ENCODE measurements around the gene CER1. TPM values are rescaled to one million over a fixed set of nuclear protein-coding genes. Genes with fewer than 3 reads are reported as not detected.

Gene CER1
- total and polyA plus RNA-seq, 12 donors = 0.30 to 0.35 TPM; not detected in 10

- H3K4me3 ChIP-seq = no peak overlapping the region
- H3K36me3 ChIP-seq = no peaks in the 10 kb centered on the region
- ATAC-seq = no peak
- WGBS, 2 donors = 80 to 88% methylated on average over 6 of the region's 6 CpGs
- H3K9me3 ChIP-seq = no peaks in the 10 kb centered on the region
- no peak for TF ChIP-seq CTCF (IDR thresholded peaks at IDR 0.05)
- no peak overlapping the region for H3K27ac ChIP-seq
- no peak for DNase-seq
- H3K27me3 ChIP-seq = peaks cover 0 to 5% (median 0%) of the 10 kb centered on the region in 7 donors
- peaks cover 0 to 8% (median 0%) of the 10 kb centered on the region in 9 donors for H3K4me1 ChIP-seq
- intact Hi-C loops (cut with DNase I) = loop anchor here in 7 of 10 donors (5.0 to 10.0 kb wide), 7 partner anchors 141 to 1731 kb away; no protein-coding TSS in a partner anchor
These were observed 43.8 kb upstream of the CER1 start for GRCh38 chr9:14766299-14766698.

GRCh38 chr9:14761584-14761983 is 39.1 kb upstream of the CER1 start:
- 89 to 93% methylated on average over 2 of the region's 2 CpGs for WGBS, 2 donors
- Histone ChIP-seq H3K4me1 (no peaks in the 10 kb centered on the region), H3K9me3 (no peaks in the 10 kb centered on the region), H3K27ac (no peak overlapping the region), H3K36me3 (no peaks in the 10 kb centered on the region), H3K4me3 (no peak overlapping the region), H3K27me3 (peaks cover 0 to 5% (median 0%) of the 10 kb centered on the region in 7 donors)
- TF ChIP-seq CTCF (IDR thresholded peaks at IDR 0.05) = no peak
- ATAC-seq (no peak), DNase-seq (no peak)
- intact Hi-C loops (cut with DNase I) = loop anchor here in 5 of 10 donors (10.0 kb wide), 4 partner anchors 137 to 1727 kb away; no protein-coding TSS in a partner anchor

GRCh38 chr9:14760060-14760459 is 37.5 kb upstream of the CER1 start:
- Histone ChIP-seq H3K27me3 (no peaks in the 10 kb centered on the region), H3K4me1 (no peaks in the 10 kb centered on the region), H3K4me3 (no peak overlapping the region), H3K27ac (no peak overlapping the region), H3K9me3 (no peaks in the 10 kb centered on the region), H3K36me3 (no peaks in the 10 kb centered on the region)
- TF ChIP-seq CTCF (IDR thresholded peaks at IDR 0.05) = no peak
- DNase-seq = no peak
- 0% methylated on average over 1 of the region's 1 CpG for WGBS, 2 donors
- intact Hi-C loops (cut with DNase I) = loop anchor here in 5 of 10 donors (10.0 kb wide), 4 partner anchors 135 to 1725 kb away; no protein-coding TSS in a partner anchor
- no peak for ATAC-seq

- no peak overlapping the region for H3K4me3 ChIP-seq
- H3K27ac ChIP-seq = no peak overlapping the region
- WGBS, 2 donors = 64 to 65% methylated on average over 1 of the region's 1 CpG
- no peaks in the 10 kb centered on the region for H3K36me3 ChIP-seq
- peaks cover 0 to 7% (median 0%) of the 10 kb centered on the region in 9 donors for H3K4me1 ChIP-seq
- H3K9me3 ChIP-seq = no peaks in the 10 kb centered on the region
- H3K27me3 ChIP-seq = no peaks in the 10 kb centered on the region
- intact Hi-C loops (cut with DNase I) = no loop called here
- TF ChIP-seq CTCF (IDR thresholded peaks at IDR 0.05) = no peak
- DNase-seq (no peak), ATAC-seq (no peak)
These were observed 33.8 kb upstream of the CER1 start for GRCh38 chr9:14756291-14756690.

Data from heart right ventricle (tissue), 16 donors.